GM23248 (cell line): ENCODE measurements around the gene REC8.

Experiments
- EZH2 ChIP-seq: fragments of 200-600 bp; sonication (generic); IDR thresholded peaks from 2 replicates; pipeline ENCODE4 v1.6.1; 2018; ENCODE audit warnings: antibody characterized with exemption, mild to moderate bottlenecking; ENCODE audit not compliant: insufficient read depth, poor library complexity, severe bottlenecking
- EZH2phosphoT487 ChIP-seq: fragments of 200-600 bp; sonication (generic); IDR thresholded peaks from 2 replicates; pipeline ENCODE4 v1.6.1; 2018; ENCODE audit warnings: antibody characterized with exemption, moderate library complexity, mild to moderate bottlenecking, low read depth; ENCODE audit not compliant: insufficient read depth

DNA sequence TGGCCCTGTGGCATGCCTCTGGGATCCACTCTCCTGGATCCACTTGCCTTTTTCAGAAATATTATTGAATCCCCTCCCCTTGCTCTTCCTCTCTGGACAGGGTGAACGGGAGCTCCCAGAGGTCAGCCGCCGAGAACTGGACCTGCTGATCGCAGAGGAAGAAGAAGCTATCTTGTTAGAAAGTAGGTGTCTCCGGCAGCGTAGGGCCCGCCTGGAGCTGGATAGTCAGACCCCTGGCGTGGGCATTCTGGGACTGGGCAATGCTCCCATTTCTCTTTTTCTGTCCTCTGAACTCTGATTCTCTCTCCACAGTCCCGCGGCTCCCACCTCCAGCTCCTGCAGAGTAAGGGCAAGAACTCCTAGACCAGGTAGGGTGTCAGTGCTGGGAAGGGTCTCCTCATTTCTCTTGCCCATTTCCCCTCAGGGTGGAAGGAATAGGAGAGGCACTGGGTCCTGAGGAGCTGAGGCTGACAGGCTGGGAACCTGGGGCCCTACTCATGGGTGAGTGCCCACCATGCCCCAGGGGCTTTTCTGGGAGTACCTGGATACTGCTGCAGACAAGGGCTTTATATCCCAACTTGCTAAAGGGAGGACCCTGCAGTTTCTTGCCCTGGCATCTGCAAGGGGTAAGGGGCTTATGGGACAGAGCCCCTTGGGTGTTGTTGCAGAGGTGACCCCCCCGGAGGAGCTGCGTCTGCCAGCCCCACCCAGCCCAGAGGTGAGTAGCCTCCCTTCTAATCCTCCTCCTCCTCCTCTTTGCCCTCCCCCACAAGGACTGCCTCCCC, 5.4 kb downstream of the REC8 start:
- TF ChIP-seq EZH2phosphoT487 = no peak
- TF ChIP-seq EZH2 = no peak
